HepG2 (cell line): ENCODE measurements around the gene STX1B. TPM values are rescaled to one million over a fixed set of nuclear protein-coding genes. Genes with fewer than 3 reads are reported as not detected.

Source experiments
- BCL6 ChIP-seq: IDR thresholded peaks from 2 replicates; pipeline ENCODE4 v1.6.1; 2016; ENCODE audit warnings: missing genetic modification reagents, missing compliant biosample characterization
- DNMT3B ChIP-seq: conservative IDR thresholded peaks from 2 replicates; pipeline ENCODE4 v1.6.1; 2016; ENCODE audit warnings: missing biosample characterization, control low read depth
- DR1 ChIP-seq: sonication (generic); formaldehyde crosslinking; IDR thresholded peaks from 2 replicates; pipeline ENCODE4 v1.8.0; 2021; ENCODE audit warnings: mild to moderate bottlenecking, missing genetic modification reagents, inconsistent platforms
- ESRRA ChIP-seq: sonication (generic); formaldehyde crosslinking; IDR thresholded peaks from 2 replicates; pipeline ENCODE4 v1.5.1; 2020; ENCODE audit warnings: mild to moderate bottlenecking, low read depth, missing genetic modification reagents
- HNF4G ChIP-seq, 2 experiments: sonication (generic) in 1 of 2; formaldehyde crosslinking in 1 of 2; IDR thresholded peaks; 2 replicates each; pipeline versions ENCODE4 v1.4.0 to v1.6.1; 2011 to 2020; ENCODE audit warnings: borderline replicate concordance in 2 of 2, low read depth in 2 of 2, mild to moderate bottlenecking in 2 of 2, low read length in 1 of 2, missing genetic modification reagents in 1 of 2, moderate library complexity in 1 of 2
- MEIS2 ChIP-seq: sonication (generic); formaldehyde crosslinking; IDR thresholded peaks from 2 replicates; pipeline ENCODE4 v1.9.0; 2021; ENCODE audit warnings: mild to moderate bottlenecking, missing genetic modification reagents
- TCF7L2 ChIP-seq: IDR thresholded peaks from 2 replicates; pipeline ENCODE4 v1.6.1; 2011; ENCODE audit warnings: mild to moderate bottlenecking, low read depth, low read length, moderate library complexity
- ZFP41 ChIP-seq: sonication (generic); formaldehyde crosslinking; IDR thresholded peaks from 2 replicates; pipeline ENCODE4 v1.4.0; 2020; ENCODE audit warnings: mild to moderate bottlenecking, missing genetic modification reagents, borderline replicate concordance
- ZFY ChIP-seq: sonication (generic); formaldehyde crosslinking; IDR thresholded peaks from 2 replicates; pipeline ENCODE4 v1.4.0; 2020; ENCODE audit warnings: missing genetic modification reagents
- ZNF446 ChIP-seq: sonication (generic); formaldehyde crosslinking; IDR thresholded peaks from 2 replicates; pipeline ENCODE4 v1.5.0; 2020; ENCODE audit warnings: mild to moderate bottlenecking, missing genetic modification reagents
- ZNF484 ChIP-seq: sonication (generic); formaldehyde crosslinking; IDR thresholded peaks from 2 replicates; pipeline ENCODE4 v1.5.1; 2020; ENCODE audit warnings: mild to moderate bottlenecking, low read depth, missing genetic modification reagents, borderline replicate concordance
- ZNF614 ChIP-seq: IDR thresholded peaks from 2 replicates; pipeline ENCODE4 v1.6.1; 2018; ENCODE audit warnings: missing biosample characterization, missing genetic modification reagents, inconsistent platforms, borderline replicate concordance
- ZSCAN31 ChIP-seq: sonication (generic); formaldehyde crosslinking; IDR thresholded peaks from 2 replicates; pipeline ENCODE4 v1.5.0; 2020; ENCODE audit warnings: low read depth, mild to moderate bottlenecking, missing genetic modification reagents
- polyA plus RNA-seq, 8 experiments: library from polyadenylated mRNA; depleted of rRNA in 3 of 8; stranded (reverse) in 7 of 8; unstranded in 1 of 8; fragments of >200 nt; fragmentation: Illumina TruSeq in 4 of 8; extraction: Trizol in 4 of 8; gene quantifications; 2 replicates each; pipeline versions ENCODE4 v1.2.1 to v1.2.3, GENCODE V29; 2011 to 2016; ENCODE audit warnings: low read depth in 4 of 8, missing spikeins in 1 of 8, mixed read lengths in 1 of 8; ENCODE audit not compliant: insufficient read depth in 1 of 8
- total RNA-seq, 5 experiments: library from RNA; depleted of rRNA; stranded (reverse); fragments of >200 nt; fragmentation: Illumina TruSeq; extraction: Trizol; gene quantifications; 2 replicates each; pipeline ENCODE4 v1.2.3, GENCODE V29; 2016; ENCODE audit warnings: low read depth in 1 of 5
- TF ChIP-seq, protein P1 (sequence below), 2 experiments: sonication (generic) in 1 of 2; formaldehyde crosslinking in 1 of 2; IDR thresholded peaks; 2 replicates each; pipeline versions ENCODE4 v1.4.0 to v1.6.1; 2018 to 2020; ENCODE audit warnings: missing genetic modification reagents in 2 of 2, borderline replicate concordance in 1 of 2, low read depth in 1 of 2, mild to moderate bottlenecking in 1 of 2, missing biosample characterization in 1 of 2
- TF ChIP-seq, protein P2 (sequence below): sonication (generic); formaldehyde crosslinking; IDR thresholded peaks from 2 replicates; pipeline ENCODE4 v1.4.0; 2020; ENCODE audit warnings: missing genetic modification reagents
- TF ChIP-seq, protein P3 (sequence below): IDR thresholded peaks from 2 replicates; pipeline ENCODE4 v1.6.1; 2016; ENCODE audit warnings: mild to moderate bottlenecking
- TF ChIP-seq, protein P4 (sequence below), 2 experiments: sonication (generic) in 1 of 2; formaldehyde crosslinking in 1 of 2; IDR thresholded peaks; 2 replicates each; pipeline versions ENCODE4 v1.4.0 to v1.6.1; 2016 to 2020; ENCODE audit warnings: borderline replicate concordance in 1 of 2, low read depth in 1 of 2, mild to moderate bottlenecking in 1 of 2, missing genetic modification reagents in 1 of 2

Gene STX1B
- total and polyA plus RNA-seq, 2 of the 13 experiments (the other 11 are each of a cell fraction or from before 2014, with no cell fraction given): 2.1 to 3.0 TPM

DNA sequence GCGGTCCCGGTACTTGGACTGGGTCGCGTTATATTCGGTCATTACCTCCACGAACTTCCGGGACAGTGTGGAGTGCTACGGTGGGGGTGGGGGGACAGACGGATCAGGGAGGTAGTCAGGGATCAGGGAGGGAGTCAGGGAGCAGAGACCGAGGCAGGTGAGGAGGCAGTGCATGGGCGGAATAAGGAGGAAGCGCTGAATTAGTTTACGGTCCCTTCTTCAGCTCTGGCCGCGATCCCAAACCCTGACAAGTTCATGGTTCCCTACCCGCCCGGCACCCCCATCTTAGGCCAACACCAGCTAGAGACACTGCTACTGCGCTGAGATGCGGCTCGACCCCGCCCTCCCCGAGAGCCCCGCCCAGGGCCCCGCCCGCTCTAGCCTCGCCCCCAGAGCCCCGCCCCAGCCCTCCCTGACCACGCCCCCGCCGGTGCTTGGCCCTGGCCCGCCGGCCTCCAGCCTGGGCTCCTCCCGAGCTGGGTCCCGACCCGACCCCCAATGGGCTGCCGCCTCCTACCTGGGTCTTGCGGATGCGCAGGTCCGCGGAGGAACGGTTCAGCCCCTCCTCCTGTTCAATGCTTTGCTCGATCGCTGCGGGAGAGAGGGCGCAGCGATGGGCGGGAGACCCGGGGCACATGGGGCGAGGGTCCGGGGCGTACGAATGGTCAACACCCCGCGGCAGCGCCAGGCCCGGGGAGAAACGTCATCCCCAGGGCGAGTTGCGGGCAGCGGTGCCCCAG lies 13.3 kb downstream of the STX1B start (continued):
- no peak for TF ChIP-seq HNF4G (IDR thresholded peaks at IDR 0.05; ENCODE audit: borderline replicate concordance, low read depth, low read length)
- TF ChIP-seq HNF4G (CRISPR knock-in tag; IDR thresholded peaks at IDR 0.05; ENCODE audit: borderline replicate concordance, low read depth): peak; percentile 47; the same call in 1 of the 2 replicates
- peak; percentile 92 for TF ChIP-seq ZNF614
- TF ChIP-seq MEIS2 (CRISPR knock-in tag): peak; percentile 58
- peak; percentile 60 for TF ChIP-seq ZFY
- no peak for TF ChIP-seq ZNF446
- no peak for TF ChIP-seq ZFP41
- TF ChIP-seq, protein P1, sequence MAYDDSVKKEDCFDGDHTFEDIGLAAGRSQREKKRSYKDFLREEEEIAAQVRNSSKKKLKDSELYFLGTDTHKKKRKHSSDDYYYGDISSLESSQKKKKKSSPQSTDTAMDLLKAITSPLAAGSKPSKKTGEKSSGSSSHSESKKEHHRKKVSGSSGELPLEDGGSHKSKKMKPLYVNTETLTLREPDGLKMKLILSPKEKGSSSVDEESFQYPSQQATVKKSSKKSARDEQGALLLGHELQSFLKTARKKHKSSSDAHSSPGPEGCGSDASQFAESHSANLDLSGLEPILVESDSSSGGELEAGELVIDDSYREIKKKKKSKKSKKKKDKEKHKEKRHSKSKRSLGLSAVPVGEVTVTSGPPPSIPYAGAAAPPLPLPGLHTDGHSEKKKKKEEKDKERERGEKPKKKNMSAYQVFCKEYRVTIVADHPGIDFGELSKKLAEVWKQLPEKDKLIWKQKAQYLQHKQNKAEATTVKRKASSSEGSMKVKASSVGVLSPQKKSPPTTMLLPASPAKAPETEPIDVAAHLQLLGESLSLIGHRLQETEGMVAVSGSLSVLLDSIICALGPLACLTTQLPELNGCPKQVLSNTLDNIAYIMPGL (CRISPR knock-in tag; IDR thresholded peaks at IDR 0.05; ENCODE audit: borderline replicate concordance in 1 of 2, low read depth in 1 of 2): peak in 1 of 2 experiments; percentile 43; a peak in 1 of 4 replicates
- no peak for TF ChIP-seq ZNF484 (CRISPR knock-in tag)
- TF ChIP-seq DNMT3B (CRISPR knock-in tag): 0 out of 2 replicates have a peak, but pooled peaks have one; percentile 6
- TF ChIP-seq, protein P2, sequence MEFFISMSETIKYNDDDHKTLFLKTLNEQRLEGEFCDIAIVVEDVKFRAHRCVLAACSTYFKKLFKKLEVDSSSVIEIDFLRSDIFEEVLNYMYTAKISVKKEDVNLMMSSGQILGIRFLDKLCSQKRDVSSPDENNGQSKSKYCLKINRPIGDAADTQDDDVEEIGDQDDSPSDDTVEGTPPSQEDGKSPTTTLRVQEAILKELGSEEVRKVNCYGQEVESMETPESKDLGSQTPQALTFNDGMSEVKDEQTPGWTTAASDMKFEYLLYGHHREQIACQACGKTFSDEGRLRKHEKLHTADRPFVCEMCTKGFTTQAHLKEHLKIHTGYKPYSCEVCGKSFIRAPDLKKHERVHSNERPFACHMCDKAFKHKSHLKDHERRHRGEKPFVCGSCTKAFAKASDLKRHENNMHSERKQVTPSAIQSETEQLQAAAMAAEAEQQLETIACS: no peak
- TF ChIP-seq, protein P3, sequence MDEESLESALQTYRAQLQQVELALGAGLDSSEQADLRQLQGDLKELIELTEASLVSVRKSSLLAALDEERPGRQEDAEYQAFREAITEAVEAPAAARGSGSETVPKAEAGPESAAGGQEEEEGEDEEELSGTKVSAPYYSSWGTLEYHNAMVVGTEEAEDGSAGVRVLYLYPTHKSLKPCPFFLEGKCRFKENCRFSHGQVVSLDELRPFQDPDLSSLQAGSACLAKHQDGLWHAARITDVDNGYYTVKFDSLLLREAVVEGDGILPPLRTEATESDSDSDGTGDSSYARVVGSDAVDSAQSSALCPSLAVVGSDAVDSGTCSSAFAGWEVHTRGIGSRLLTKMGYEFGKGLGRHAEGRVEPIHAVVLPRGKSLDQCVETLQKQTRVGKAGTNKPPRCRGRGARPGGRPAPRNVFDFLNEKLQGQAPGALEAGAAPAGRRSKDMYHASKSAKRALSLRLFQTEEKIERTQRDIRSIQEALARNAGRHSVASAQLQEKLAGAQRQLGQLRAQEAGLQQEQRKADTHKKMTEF: peak; percentile 81
- TF ChIP-seq ESRRA (CRISPR knock-in tag): no peak; the same call in 1 of the 2 replicates
- TF ChIP-seq BCL6: peak; percentile 57
- 0 out of 2 replicates have a peak, but pooled peaks have one; percentile 39 for TF ChIP-seq DR1 (CRISPR knock-in tag)
- TF ChIP-seq, protein P4, sequence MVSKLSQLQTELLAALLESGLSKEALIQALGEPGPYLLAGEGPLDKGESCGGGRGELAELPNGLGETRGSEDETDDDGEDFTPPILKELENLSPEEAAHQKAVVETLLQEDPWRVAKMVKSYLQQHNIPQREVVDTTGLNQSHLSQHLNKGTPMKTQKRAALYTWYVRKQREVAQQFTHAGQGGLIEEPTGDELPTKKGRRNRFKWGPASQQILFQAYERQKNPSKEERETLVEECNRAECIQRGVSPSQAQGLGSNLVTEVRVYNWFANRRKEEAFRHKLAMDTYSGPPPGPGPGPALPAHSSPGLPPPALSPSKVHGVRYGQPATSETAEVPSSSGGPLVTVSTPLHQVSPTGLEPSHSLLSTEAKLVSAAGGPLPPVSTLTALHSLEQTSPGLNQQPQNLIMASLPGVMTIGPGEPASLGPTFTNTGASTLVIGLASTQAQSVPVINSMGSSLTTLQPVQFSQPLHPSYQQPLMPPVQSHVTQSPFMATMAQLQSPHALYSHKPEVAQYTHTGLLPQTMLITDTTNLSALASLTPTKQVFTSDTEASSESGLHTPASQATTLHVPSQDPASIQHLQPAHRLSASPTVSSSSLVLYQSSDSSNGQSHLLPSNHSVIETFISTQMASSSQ (IDR thresholded peaks at IDR 0.05; ENCODE audit: low read depth): no peak
- TF ChIP-seq, protein P4 (CRISPR knock-in tag; IDR thresholded peaks at IDR 0.05; ENCODE audit: borderline replicate concordance): peak; percentile 11; the same call in 1 of the 2 replicates
- TF ChIP-seq TCF7L2: no peak
- peak; percentile 76; the same call in 1 of the 2 replicates for TF ChIP-seq ZSCAN31 (CRISPR knock-in tag)
